SK-N-SH (cell line): ENCODE results near the gene SLC7A1. TPM values are rescaled to one million over a fixed set of nuclear protein-coding genes. Genes with fewer than 3 reads are reported as not detected.

Experiments
- CTCF ChIA-PET: fragments of 300-600, 350-600 bp; formaldehyde crosslinking; extraction: SDS; loops from one replicate; lab custom pipeline; 2021; lab: Yijun Ruan, JAX
- POLR2A ChIA-PET: fragments of 350-600 bp; sonication (Branson Sonifier 250); formaldehyde crosslinking; extraction: SDS; loops from one replicate; lab custom pipeline; 2020; ENCODE audit warnings: antibody characterized with exemption, inconsistent platforms; lab: Yijun Ruan, JAX
- DNase-seq: peaks from one replicate; pipeline ENCODE4 v3.0.0; 2012
- H2AFZ ChIP-seq: fragments of 200-600 bp; sonication (generic); 2 replicates; pipeline ENCODE4 v1.8.1; 2016; ENCODE audit warnings: antibody characterized with exemption, mild to moderate bottlenecking, low read depth
- H3F3A ChIP-seq: fragments of 200-600 bp; sonication (generic); replicated peaks from 2 replicates; pipeline ENCODE3; 2016; ENCODE audit warnings: antibody characterized with exemption, mild to moderate bottlenecking; ENCODE audit not compliant: insufficient read depth
- H3K27ac ChIP-seq, 2 experiments: fragments of 200-500 bp in 1 of 2; fragments of 200-600 bp in 1 of 2; sonication (Bioruptor generic) in 1 of 2; sonication (generic), shearing (Covaris generic) in 1 of 2; 2 replicates each; pipeline versions ENCODE4 v1.5.1 to v1.6.1; 2014 to 2016; ENCODE audit warnings: low read depth in 2 of 2, inconsistent platforms in 1 of 2, low read length in 1 of 2, mild to moderate bottlenecking in 1 of 2, mixed read lengths in 1 of 2
- H3K27me3 ChIP-seq: fragments of 200-600 bp; sonication (generic), shearing (Covaris generic); 2 replicates; pipeline ENCODE4 v1.6.1; 2016; ENCODE audit warnings: mixed run types; ENCODE audit not compliant: insufficient read depth
- H3K36me3 ChIP-seq, 2 experiments: fragments of 200-500 bp in 1 of 2; fragments of 200-600 bp in 1 of 2; sonication (Bioruptor generic) in 1 of 2; sonication (generic) in 1 of 2; replicated peaks in 1 of 2; 2 replicates each; pipeline versions ENCODE3 to v1.5.1; 2014 to 2016; ENCODE audit warnings: low read length in 1 of 2, mild to moderate bottlenecking in 1 of 2; ENCODE audit not compliant: insufficient read depth in 2 of 2, control insufficient read depth in 1 of 2
- H3K4me1 ChIP-seq, 2 experiments: fragments of 200-500 bp in 1 of 2; fragments of 200-600 bp in 1 of 2; sonication (Bioruptor generic) in 1 of 2; sonication (generic), shearing (Covaris generic) in 1 of 2; 2 replicates each; pipeline versions ENCODE4 v1.5.1 to v1.6.1; 2014 to 2016; ENCODE audit warnings: low read depth in 1 of 2, low read length in 1 of 2, mixed run types in 1 of 2; ENCODE audit not compliant: insufficient read depth in 2 of 2, control insufficient read depth in 1 of 2
- H3K4me2 ChIP-seq: fragments of 200-600 bp; sonication (generic), shearing (Covaris generic); 2 replicates; pipeline ENCODE4 v1.6.1; 2017; ENCODE audit warnings: mixed run types
- H3K4me3 ChIP-seq, 2 experiments: fragments of 200-500 bp in 1 of 2; fragments of 200-600 bp in 1 of 2; sonication (Bioruptor generic) in 1 of 2; sonication (generic), shearing (Covaris generic) in 1 of 2; 2 replicates each; pipeline versions ENCODE4 v1.5.1 to v1.8.1; 2014 to 2016; ENCODE audit warnings: low read depth in 2 of 2, inconsistent platforms in 1 of 2, low read length in 1 of 2, mild to moderate bottlenecking in 1 of 2, mixed read lengths in 1 of 2, moderate library complexity in 1 of 2
- H3K79me2 ChIP-seq: fragments of 200-600 bp; sonication (generic); 2 replicates; pipeline ENCODE4 v1.8.1; 2017; ENCODE audit warnings: mild to moderate bottlenecking; ENCODE audit not compliant: insufficient read depth
- H3K9ac ChIP-seq: fragments of 200-600 bp; sonication (generic); 2 replicates; pipeline ENCODE4 v1.6.1; 2017; ENCODE audit warnings: mixed run types
- H3K9me2 ChIP-seq: fragments of 200-600 bp; sonication (generic); 2 replicates; pipeline ENCODE4 v1.6.1; 2017; ENCODE audit warnings: mixed run types
- H3K9me3 ChIP-seq: fragments of 200-600 bp; sonication (generic); 2 replicates; pipeline ENCODE4 v1.6.1; 2017; ENCODE audit warnings: mixed run types, mild to moderate bottlenecking, moderate library complexity
- H4K20me1 ChIP-seq: fragments of 200-600 bp; sonication (generic); 2 replicates; pipeline ENCODE4 v1.6.1; 2017; ENCODE audit warnings: mild to moderate bottlenecking, mixed run types; ENCODE audit not compliant: insufficient read depth
- CHD2 ChIP-seq: fragments of 150-350 bp; IDR thresholded peaks from 2 replicates; pipeline ENCODE4 v1.6.1; 2018; ENCODE audit warnings: low read length; ENCODE audit not compliant: partially characterized antibody
- ELF1 ChIP-seq: IDR thresholded peaks from 2 replicates; pipeline ENCODE4 v1.4.0; 2012
- EP300 ChIP-seq, 2 experiments: IDR thresholded peaks; 2 replicates each; pipeline versions ENCODE4 v1.4.0 to v1.6.1; 2012; ENCODE audit warnings: borderline replicate concordance in 1 of 2, low read depth in 1 of 2, low read length in 1 of 2
- EZH2phosphoT487 ChIP-seq: fragments of 200-600 bp; sonication (generic); IDR thresholded peaks from 2 replicates; pipeline ENCODE4 v1.6.1; 2017; ENCODE audit warnings: low read depth, mixed run types, mild to moderate bottlenecking, antibody characterized with exemption, moderate library complexity, borderline replicate concordance
- FOXM1 ChIP-seq: IDR thresholded peaks from 2 replicates; pipeline ENCODE4 v1.4.0; 2012; ENCODE audit warnings: low read depth, mild to moderate bottlenecking
- MAX ChIP-seq: IDR thresholded peaks from 2 replicates; pipeline ENCODE4 v1.4.0; 2012; ENCODE audit warnings: low read depth
- MEF2A ChIP-seq: IDR thresholded peaks from 2 replicates; pipeline ENCODE4 v1.4.0; 2012; ENCODE audit warnings: low read depth, borderline replicate concordance
- MXI1 ChIP-seq: IDR thresholded peaks from 2 replicates; pipeline ENCODE4 v1.6.1; 2012; ENCODE audit warnings: mild to moderate bottlenecking, low read depth, low read length, improper control_type of control experiment
- NFIC ChIP-seq: IDR thresholded peaks from 2 replicates; pipeline ENCODE4 v1.4.0; 2012; ENCODE audit warnings: borderline replicate concordance
- NRF1 ChIP-seq: IDR thresholded peaks from 2 replicates; pipeline ENCODE4 v1.6.1; 2012; ENCODE audit warnings: low read depth, mild to moderate bottlenecking, low read length
- POLR2AphosphoS5 ChIP-seq: IDR thresholded peaks from 2 replicates; pipeline ENCODE4 v1.6.1; 2012; ENCODE audit warnings: low read depth, low read length
- RFX5 ChIP-seq: IDR thresholded peaks from 2 replicates; pipeline ENCODE4 v1.6.1; 2012; ENCODE audit warnings: mild to moderate bottlenecking, improper control_type of control experiment, low read length
- RXRA ChIP-seq: IDR thresholded peaks from 2 replicates; pipeline ENCODE4 v1.4.0; 2012; ENCODE audit warnings: low read depth, mild to moderate bottlenecking, borderline replicate concordance
- SIN3A ChIP-seq: IDR thresholded peaks from 2 replicates; pipeline ENCODE4 v1.6.1; 2012; ENCODE audit warnings: low read depth, mild to moderate bottlenecking, low read length, moderate library complexity, borderline replicate concordance
- TAF1 ChIP-seq: IDR thresholded peaks from 2 replicates; pipeline ENCODE4 v1.6.1; 2012; ENCODE audit warnings: low read depth, mild to moderate bottlenecking, low read length, moderate library complexity, borderline replicate concordance
- TCF12 ChIP-seq: IDR thresholded peaks from 2 replicates; pipeline ENCODE4 v1.4.0; 2012
- TEAD4 ChIP-seq: IDR thresholded peaks from 2 replicates; pipeline ENCODE4 v1.4.0; 2012; ENCODE audit warnings: mild to moderate bottlenecking, borderline replicate concordance; ENCODE audit not compliant: insufficient read depth
- YY1 ChIP-seq: IDR thresholded peaks from 2 replicates; pipeline ENCODE4 v1.4.0; 2012; ENCODE audit warnings: low read depth, mild to moderate bottlenecking
- ZBTB33 ChIP-seq: IDR thresholded peaks from 2 replicates; pipeline ENCODE4 v1.4.0; 2012; ENCODE audit warnings: low read depth, borderline replicate concordance
- WGBS: methylation state at CpG from one replicate; pipeline ENCODE4 v1.1.6; 2017; ENCODE audit warnings: low lambda C conversion rate; 5-methylcytosine and 5-hydroxymethylcytosine counted together
- polyA plus RNA-seq, 3 experiments: library from polyadenylated mRNA; depleted of rRNA; stranded (reverse); fragments of >200 nt; gene quantifications; 2 replicates each; pipeline ENCODE4 v1.2.3, GENCODE V29; 2012
- TF ChIP-seq, protein P1 (sequence below): IDR thresholded peaks from 2 replicates; pipeline ENCODE4 v1.6.1; 2012; ENCODE audit warnings: mild to moderate bottlenecking, low read depth, low read length, moderate library complexity
- TF ChIP-seq, protein P2 (sequence below): fragments of 150-350 bp; IDR thresholded peaks from 2 replicates; pipeline ENCODE4 v1.6.1; 2016; ENCODE audit warnings: mild to moderate bottlenecking, low read depth, low read length

The SLC7A1 gene
- polyA plus RNA-seq, 1 of the 3 experiments (the other 2 are of a cell fraction) = 14.0 TPM

- TF ChIP-seq MAX (no peak), CHD2 (no peak), NRF1 (no peak)
These were observed 1.7 kb downstream of the SLC7A1 start (continued) for GRCh38 chr13:29593605-29594297.

DNA sequence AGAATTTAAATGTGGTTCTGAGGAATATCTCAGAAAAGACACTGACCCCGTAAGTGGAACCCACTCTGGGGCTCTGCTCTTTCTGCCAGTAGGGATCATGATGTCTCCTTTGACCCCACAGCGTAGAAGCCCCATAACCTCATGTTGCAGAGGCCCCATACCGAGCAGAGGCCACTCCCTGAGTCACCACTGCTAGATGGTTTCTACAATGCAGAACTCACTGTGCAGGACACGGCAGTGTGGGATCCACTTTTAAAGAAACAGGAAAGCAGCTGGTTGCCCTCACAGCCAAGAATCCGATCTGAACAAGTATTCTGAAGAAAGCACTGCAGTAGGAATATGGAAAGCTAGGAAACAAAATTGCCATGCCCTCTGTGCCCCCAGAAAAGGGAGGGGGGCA is 4.2 kb downstream of the SLC7A1 start:
- Histone ChIP-seq H3F3A (peaks cover 10% of the 10 kb centered on the region), H3K4me1 (peaks cover 5 to 39% of the 10 kb centered on the region in 2 experiments; a peak in 3 of 4 replicates), H3K27me3 (no peaks in the 10 kb centered on the region), H3K4me2 (no peak overlapping the region), H3K27ac (no peak overlapping the region), H3K9me3 (no peaks in the 10 kb centered on the region), H3K36me3 (peaks cover 4 to 7% of the 10 kb centered on the region in 2 experiments), H3K9me2 (no peaks in the 10 kb centered on the region), H2AFZ (no peak overlapping the region), H3K4me3 (no peak overlapping the region), H3K79me2 (peaks cover 90% of the 10 kb centered on the region), H4K20me1 (peaks cover 62% of the 10 kb centered on the region), H3K9ac (no peak overlapping the region)
- DNase-seq = no peak
- WGBS = 77% methylated on average over 5 of the region's 5 CpGs
- CTCF ChIA-PET = no interaction called here
- POLR2A ChIA-PET = no interaction called here
- TF ChIP-seq, protein P1, sequence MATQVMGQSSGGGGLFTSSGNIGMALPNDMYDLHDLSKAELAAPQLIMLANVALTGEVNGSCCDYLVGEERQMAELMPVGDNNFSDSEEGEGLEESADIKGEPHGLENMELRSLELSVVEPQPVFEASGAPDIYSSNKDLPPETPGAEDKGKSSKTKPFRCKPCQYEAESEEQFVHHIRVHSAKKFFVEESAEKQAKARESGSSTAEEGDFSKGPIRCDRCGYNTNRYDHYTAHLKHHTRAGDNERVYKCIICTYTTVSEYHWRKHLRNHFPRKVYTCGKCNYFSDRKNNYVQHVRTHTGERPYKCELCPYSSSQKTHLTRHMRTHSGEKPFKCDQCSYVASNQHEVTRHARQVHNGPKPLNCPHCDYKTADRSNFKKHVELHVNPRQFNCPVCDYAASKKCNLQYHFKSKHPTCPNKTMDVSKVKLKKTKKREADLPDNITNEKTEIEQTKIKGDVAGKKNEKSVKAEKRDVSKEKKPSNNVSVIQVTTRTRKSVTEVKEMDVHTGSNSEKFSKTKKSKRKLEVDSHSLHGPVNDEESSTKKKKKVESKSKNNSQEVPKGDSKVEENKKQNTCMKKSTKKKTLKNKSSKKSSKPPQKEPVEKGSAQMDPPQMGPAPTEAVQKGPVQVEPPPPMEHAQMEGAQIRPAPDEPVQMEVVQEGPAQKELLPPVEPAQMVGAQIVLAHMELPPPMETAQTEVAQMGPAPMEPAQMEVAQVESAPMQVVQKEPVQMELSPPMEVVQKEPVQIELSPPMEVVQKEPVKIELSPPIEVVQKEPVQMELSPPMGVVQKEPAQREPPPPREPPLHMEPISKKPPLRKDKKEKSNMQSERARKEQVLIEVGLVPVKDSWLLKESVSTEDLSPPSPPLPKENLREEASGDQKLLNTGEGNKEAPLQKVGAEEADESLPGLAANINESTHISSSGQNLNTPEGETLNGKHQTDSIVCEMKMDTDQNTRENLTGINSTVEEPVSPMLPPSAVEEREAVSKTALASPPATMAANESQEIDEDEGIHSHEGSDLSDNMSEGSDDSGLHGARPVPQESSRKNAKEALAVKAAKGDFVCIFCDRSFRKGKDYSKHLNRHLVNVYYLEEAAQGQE = no peak
- TF ChIP-seq, protein P2, sequence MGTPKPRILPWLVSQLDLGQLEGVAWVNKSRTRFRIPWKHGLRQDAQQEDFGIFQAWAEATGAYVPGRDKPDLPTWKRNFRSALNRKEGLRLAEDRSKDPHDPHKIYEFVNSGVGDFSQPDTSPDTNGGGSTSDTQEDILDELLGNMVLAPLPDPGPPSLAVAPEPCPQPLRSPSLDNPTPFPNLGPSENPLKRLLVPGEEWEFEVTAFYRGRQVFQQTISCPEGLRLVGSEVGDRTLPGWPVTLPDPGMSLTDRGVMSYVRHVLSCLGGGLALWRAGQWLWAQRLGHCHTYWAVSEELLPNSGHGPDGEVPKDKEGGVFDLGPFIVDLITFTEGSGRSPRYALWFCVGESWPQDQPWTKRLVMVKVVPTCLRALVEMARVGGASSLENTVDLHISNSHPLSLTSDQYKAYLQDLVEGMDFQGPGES = no peak
- TF ChIP-seq TEAD4 = no peak
- no peak for TF ChIP-seq FOXM1
- TF ChIP-seq MXI1 = no peak
- no peak for TF ChIP-seq EZH2phosphoT487
- TF ChIP-seq RFX5 = no peak
- no peak for TF ChIP-seq MEF2A
- no peak for TF ChIP-seq SIN3A
- no peak for TF ChIP-seq RXRA
- TF ChIP-seq ELF1 = no peak
- TF ChIP-seq NFIC = no peak
- no peak for TF ChIP-seq YY1
- TF ChIP-seq POLR2AphosphoS5 = no peak
- no peak for TF ChIP-seq TAF1
- TF ChIP-seq ZBTB33 = no peak
- no peak for TF ChIP-seq EP300 (IDR thresholded peaks at IDR 0.05; ENCODE audit: borderline replicate concordance in 1 of 2, low read depth in 1 of 2, low read length in 1 of 2)
- no peak for TF ChIP-seq TCF12
- TF ChIP-seq, all 33 proteins: peak for 0
